Measurements from ENCODE around the gene MAMDC4.

MAMDC4 gene

GRCh38 chr9:136847826-136848392 is 4.2 kb upstream of the MAMDC4 start:
- Histone ChIP-seq H3K27me3 (no peaks in the 10 kb centered on the region), H3K9me3 (no peaks in the 10 kb centered on the region), H3K4me1 (peaks cover 7% of the 10 kb centered on the region), H3K4me3 (ENCODE audit: low read depth, low read length) (peak overlapping the region; percentile 70), H3K36me3 (peaks cover 10% of the 10 kb centered on the region)
- TF ChIP-seq, protein P1, sequence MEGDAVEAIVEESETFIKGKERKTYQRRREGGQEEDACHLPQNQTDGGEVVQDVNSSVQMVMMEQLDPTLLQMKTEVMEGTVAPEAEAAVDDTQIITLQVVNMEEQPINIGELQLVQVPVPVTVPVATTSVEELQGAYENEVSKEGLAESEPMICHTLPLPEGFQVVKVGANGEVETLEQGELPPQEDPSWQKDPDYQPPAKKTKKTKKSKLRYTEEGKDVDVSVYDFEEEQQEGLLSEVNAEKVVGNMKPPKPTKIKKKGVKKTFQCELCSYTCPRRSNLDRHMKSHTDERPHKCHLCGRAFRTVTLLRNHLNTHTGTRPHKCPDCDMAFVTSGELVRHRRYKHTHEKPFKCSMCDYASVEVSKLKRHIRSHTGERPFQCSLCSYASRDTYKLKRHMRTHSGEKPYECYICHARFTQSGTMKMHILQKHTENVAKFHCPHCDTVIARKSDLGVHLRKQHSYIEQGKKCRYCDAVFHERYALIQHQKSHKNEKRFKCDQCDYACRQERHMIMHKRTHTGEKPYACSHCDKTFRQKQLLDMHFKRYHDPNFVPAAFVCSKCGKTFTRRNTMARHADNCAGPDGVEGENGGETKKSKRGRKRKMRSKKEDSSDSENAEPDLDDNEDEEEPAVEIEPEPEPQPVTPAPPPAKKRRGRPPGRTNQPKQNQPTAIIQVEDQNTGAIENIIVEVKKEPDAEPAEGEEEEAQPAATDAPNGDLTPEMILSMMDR (IDR thresholded peaks at IDR 0.05; ENCODE audit: low read depth, low read length), result no peak
- peak; percentile 89 for DNase-seq

GRCh38 chr9:136848393-136849037 is 3.6 kb upstream of the MAMDC4 start:
- DNase-seq, result peak; percentile 69
- H3K4me3 ChIP-seq (ENCODE audit: low read depth, low read length), result peak overlapping the region; percentile 70

DNA sequence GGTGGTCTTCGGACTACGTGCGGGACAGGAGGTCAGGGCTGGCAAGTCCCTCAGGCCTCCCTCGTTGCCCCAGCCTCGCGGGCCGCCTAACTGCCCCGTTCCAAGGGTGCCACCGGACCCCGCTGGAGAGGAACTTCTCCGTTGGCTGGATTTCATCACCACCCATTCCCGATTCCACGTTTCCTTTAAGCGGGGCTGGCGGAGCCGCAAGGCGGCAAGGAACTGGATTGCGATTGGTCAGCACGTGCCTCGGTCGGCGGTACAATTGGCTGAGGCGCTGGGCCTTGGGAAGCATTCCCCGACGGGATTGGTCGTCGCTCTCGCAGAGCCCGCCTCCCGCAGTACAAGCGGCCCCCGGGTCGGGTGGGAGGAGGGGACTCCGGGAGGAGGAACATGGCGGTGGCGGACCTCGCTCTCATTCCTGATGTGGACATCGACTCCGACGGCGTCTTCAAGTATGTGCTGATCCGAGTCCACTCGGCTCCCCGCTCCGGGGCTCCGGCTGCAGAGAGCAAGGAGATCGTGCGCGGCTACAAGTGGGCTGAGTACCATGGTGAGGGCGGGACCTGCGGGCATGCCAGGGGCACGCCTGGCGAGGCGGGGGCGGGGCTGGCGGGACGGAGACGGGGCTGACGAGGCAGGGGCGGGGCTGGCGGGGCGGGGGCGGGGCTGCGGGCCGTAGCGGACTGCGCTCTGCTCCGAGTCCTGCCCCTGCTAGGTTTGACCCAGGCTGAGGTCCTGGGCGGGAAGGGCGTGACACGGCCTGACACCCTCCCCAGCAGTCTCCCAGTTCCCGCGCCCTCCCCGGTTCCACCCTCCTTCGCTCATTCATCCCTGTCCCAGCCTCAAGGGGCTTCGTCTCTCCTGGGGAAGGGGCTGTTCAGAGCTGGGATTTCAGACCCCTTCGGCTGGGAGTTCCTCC is 2.8 kb upstream of the MAMDC4 start, which contains the start of gene PHPT1:
Gene PHPT1, plus strand, starts transcription at position 372 of the 922 bp plus-strand sequence. Its CDS starts 22 bp downstream, at position 394.
- TF ChIP-seq, protein P1 (IDR thresholded peaks at IDR 0.05; ENCODE audit: low read depth, low read length), result no peak
- Histone ChIP-seq H3K4me3 (ENCODE audit: low read depth, low read length) (peak within 1 kb of the TSS; percentile 70), H3K9me3 (no peaks in the 10 kb centered on the region), H3K4me1 (no peaks in the 10 kb centered on the region), H3K36me3 (peaks cover 11% of the 10 kb centered on the region), H3K27me3 (no peaks in the 10 kb centered on the region)
- peak; percentile 99 for DNase-seq

More at GRCh38 chr9:136848393-136849037, 3.6 kb upstream of the MAMDC4 start:
- peaks cover 10% of the 10 kb centered on the region for H3K36me3 ChIP-seq
- H3K9me3 ChIP-seq, result no peaks in the 10 kb centered on the region
- TF ChIP-seq, protein P1 (IDR thresholded peaks at IDR 0.05; ENCODE audit: low read depth, low read length), result no peak
- H3K4me1 ChIP-seq, result peaks cover 1% of the 10 kb centered on the region
- no peaks in the 10 kb centered on the region for H3K27me3 ChIP-seq

DNA sequence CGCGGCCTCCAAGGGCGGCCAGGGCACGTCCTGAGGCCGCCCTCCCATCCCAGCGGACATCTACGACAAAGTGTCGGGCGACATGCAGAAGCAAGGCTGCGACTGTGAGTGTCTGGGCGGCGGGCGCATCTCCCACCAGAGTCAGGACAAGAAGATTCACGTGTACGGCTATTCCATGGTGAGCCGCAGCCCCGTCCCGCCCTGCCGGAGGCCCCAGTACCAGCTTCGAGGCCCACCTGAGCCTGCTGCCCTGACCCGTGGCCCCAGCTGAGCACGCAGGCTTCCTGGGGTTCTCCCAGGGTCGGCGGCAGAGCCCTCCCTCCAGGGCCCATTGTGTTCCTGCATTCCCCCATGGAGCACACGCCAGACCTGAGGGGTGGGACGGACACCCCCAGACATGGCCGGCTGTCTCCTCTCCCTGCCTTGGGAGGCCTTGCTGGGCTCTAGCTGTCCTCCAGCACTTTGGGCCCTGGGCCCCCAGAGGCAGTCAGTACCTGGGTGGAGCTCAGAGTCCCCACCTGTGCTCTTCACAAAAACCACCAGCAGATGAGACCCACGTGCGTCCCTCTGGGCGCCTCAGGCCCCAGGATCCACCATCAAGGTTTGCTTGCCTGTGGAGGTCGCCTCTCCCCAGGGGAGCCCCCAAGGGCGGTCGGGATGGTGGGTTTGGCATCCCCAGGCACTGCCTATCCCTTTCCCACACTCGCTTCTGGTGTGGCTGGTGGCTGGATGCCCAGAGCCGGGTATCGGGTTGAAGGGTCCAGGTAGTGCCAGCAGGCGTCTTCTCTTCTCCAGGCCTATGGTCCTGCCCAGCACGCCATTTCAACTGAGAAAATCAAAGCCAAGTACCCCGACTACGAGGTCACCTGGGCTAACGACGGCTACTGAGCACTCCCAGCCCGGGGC is 1.9 kb upstream of the MAMDC4 start:
- H3K4me3 ChIP-seq (ENCODE audit: low read depth, low read length), result peak overlapping the region; percentile 70
- DNase-seq, result peak; percentile 26
- no peaks in the 10 kb centered on the region for H3K9me3 ChIP-seq
- peaks cover 13% of the 10 kb centered on the region for H3K36me3 ChIP-seq
- H3K27me3 ChIP-seq, result no peaks in the 10 kb centered on the region
- TF ChIP-seq, protein P1 (IDR thresholded peaks at IDR 0.05; ENCODE audit: low read depth, low read length), result no peak
- H3K4me1 ChIP-seq, result no peaks in the 10 kb centered on the region; the same call in 1 of the 2 replicates

- Histone ChIP-seq H3K27me3 (no peaks in the 10 kb centered on the region), H3K36me3 (peaks cover 13% of the 10 kb centered on the region), H3K4me3 (ENCODE audit: low read depth, low read length) (no peak overlapping the region), H3K9me3 (no peaks in the 10 kb centered on the region), H3K4me1 (peaks cover 9% of the 10 kb centered on the region)
- DNase-seq, result peak; percentile 24
- TF ChIP-seq, protein P1 (IDR thresholded peaks at IDR 0.05; ENCODE audit: low read depth, low read length), result no peak
Observed at GRCh38 chr9:136850866-136851775, 1.0 kb upstream of the MAMDC4 start.

Measured in BE2C (cell line).